Mammary epithelial cell (primary cell): ENCODE results near the gene AUTS2.

Experiments used
- CTCF ChIP-seq, 2 donors: IDR thresholded peaks in 1 of 2; conservative IDR thresholded peaks in 1 of 2; 2 replicates each; pipeline ENCODE4 v1.5.1; 2011 to 2012; ENCODE audit warnings: inconsistent platforms in 2 of 2, low read length in 2 of 2, mild to moderate bottlenecking in 2 of 2, control low read depth in 1 of 2, low read depth in 1 of 2; ENCODE audit not compliant: insufficient read depth in 1 of 2; ENCODE audit errors: extremely low read depth in 1 of 2
- EZH2 ChIP-seq: IDR thresholded peaks from 2 replicates; pipeline ENCODE4 v1.6.1; 2012; ENCODE audit warnings: low read length, inconsistent platforms, borderline replicate concordance

GRCh38 chr7:70384891-70385290 is 786.6 kb downstream of the AUTS2 start:
- no peak for TF ChIP-seq CTCF (conservative IDR thresholded peaks at IDR 0.05 in 1 of 2, IDR thresholded peaks at IDR 0.05 in 1 of 2; ENCODE audit: extremely low read depth in 1 of 2, insufficient read depth in 1 of 2, low read depth in 1 of 2, low read length in 2 of 2)
- TF ChIP-seq EZH2 = no peak
